Transverse colon (tissue), 3 donors: ENCODE results near the gene PARP12.

Source experiments
- CTCF ChIP-seq, 5 experiments: fragments of 200-600 bp in 3 of 5; fragments of 450-650 bp in 2 of 5; sonication (generic) in 3 of 5; IDR thresholded peaks; 1 replicate in 2 of 5; 2 replicates in 3 of 5; pipeline ENCODE4 v1.5.1; 2016 to 2017; ENCODE audit warnings: antibody characterized with exemption in 5 of 5, inconsistent platforms in 3 of 5, mild to moderate bottlenecking in 2 of 5, moderate library complexity in 1 of 5
- POLR2A ChIP-seq: fragments of 450-650 bp; IDR thresholded peaks from one replicate; pipeline ENCODE4 v1.6.1; 2016; ENCODE audit warnings: antibody characterized with exemption, mild to moderate bottlenecking, moderate library complexity

GRCh38 chr7:140084142-140084655, 21.4 kb upstream of the PARP12 start:
- TF ChIP-seq CTCF (IDR thresholded peaks at IDR 0.05) (no peak), POLR2A (no peak)
